Activated CD4-positive, alpha-beta T cell treated with anti-CD3 and anti-CD28 coated beads for 4 hours (primary cell): ENCODE measurements around the gene SCG3.

ENCODE experiments used
- DNase-seq, 2 donors: peaks; one replicate each; pipeline ENCODE4 v3.0.0-alpha.2; 2020

SCG3 gene

DNA sequence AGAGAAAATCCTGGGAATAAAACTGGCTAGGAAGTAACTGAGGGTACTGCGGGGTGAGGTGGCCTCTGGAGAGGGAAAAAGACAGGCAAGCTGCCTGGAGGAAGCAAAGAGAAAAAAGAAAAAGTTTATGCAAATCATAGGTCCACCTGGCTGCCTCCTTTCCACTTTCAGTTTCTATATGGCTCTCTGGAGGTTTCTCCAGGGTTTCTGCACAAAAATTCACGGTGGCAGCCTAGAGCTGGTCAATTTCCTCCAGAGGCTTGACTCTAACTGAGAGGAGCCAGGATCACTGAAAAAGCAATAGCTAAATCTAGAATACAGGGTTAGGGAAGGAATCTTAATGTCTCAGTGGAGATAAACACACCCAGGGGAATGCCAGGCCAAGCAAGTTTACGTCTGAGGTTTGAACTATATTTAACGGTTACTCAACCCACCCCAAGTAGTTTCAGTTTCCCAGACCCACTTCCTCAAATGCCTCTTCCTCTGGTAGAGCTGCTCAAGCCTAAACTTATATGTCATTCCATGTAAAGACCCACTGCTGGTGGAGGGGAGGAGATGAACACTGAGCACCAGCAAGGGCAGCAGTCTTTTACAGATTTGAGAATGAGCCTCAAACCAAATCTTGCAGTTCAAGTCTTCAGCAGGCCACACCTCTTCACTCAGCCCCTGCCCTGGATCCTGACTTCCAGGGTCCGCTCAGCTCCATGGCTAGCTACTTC is 50.4 kb downstream of the SCG3 start:
- peak; percentile 27 to 35 for DNase-seq

DNA sequence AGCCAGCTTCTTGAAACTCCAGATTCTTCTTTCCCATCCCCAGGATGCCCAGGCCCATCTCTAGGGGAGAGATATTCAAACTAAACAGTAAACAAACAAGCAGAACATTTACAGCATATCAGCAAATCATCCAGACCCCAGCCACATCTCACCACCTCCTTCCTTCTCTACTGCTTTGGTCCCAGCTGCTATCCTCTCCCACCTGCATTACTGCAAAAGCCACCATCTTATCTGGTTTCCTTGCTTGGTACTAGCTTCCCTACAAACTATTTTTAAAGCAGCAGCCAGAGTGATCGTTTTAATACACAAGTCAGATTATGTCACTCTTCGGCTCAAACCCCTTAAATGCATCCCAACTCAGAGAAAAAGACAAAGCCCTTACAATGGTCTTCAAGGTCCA is 51.3 kb downstream of the SCG3 start:
- no peak for DNase-seq

DNA sequence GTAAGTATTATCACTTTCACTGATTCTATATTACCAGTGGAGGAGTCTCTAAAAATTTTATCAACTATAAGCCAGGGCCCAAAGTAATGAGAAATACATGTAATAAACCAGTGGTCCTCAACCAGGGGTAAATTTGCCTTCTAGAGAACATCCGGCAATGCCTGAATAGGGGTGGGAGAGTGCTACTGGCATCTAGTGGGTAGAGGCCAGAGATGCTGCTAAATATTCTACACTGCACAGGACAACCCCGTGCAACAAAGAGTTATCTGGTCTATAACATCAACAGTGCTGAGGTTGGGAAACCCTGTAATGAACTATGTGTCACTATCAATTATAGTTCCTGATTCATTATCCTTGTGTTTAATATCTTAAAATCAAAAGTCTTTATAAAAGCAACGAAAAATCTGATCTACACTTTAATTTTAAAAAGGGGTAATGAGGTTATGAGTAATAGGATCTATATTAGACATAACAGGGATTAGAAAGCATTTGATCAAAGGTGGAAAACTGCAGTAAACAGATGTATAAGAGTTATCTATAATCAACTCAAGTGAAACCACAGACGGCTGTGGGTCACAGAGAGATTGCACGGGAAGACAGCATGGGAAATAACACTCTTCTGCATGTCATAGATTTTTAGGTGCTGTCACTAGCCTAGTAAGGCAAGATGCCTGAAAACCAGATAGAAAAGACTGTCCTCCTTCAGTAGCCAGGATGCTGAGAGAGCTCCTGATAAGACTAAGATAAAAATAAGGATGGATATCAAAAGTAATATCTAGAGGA is 54.1 kb downstream of the SCG3 start:
- DNase-seq = peak; percentile 20 to 27

DNA sequence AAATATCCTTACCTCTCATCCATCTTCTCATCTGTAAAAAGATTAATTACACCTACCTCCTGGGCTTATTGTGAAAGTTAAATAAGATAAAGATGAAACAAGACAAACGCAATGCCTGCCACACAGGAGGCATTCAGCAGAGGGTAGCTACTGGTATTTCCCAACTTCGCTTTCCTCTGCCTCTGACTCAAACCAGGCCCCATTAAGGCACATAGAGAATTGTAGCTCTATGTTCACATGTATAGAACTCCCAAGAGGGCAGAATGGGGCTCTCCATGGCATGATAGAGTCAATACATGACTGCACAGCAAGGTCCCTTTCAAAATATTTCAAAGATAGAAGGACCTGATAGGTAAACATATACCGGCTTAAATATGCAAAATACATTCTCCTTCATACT is 54.8 kb downstream of the SCG3 start:
- DNase-seq = no peak

DNA sequence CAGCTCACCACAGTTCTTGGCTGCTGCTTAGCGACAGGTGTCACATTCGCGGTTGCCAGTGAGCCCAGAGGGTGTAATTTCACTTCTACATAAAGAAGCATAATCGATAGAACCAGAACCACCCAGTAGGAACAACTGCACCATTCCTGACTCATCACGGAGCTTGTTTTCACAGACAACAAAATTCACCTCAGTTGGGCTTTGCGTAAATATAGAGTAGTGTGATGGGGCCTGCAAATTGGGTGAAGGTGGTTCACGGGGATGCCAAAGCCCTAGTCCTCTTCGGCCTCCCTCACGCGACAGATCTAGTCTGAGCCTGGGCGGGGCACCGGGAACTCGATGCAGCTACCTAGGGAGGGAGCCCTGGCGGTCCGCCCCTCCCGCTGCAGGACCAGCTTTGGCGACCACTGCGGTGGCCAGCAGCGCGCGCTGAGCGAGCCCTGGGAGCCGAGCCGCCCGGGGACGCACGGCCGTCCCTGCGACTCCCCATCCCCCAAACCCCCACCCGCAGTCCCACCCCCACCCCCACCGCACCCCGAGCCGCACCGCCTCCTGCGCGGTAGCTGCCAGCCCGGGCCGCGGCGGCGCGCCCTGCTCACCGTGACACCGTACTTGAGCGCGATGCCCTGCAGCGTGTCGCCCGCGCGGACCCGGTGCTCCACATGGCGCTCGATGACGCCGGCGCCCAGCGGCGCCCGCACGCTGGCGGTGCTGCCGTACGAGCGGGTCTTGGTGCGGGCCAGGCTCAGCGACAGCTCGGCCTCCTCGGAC is 55.6 kb downstream of the SCG3 start:
- peak; percentile 58 to 60 for DNase-seq

DNA sequence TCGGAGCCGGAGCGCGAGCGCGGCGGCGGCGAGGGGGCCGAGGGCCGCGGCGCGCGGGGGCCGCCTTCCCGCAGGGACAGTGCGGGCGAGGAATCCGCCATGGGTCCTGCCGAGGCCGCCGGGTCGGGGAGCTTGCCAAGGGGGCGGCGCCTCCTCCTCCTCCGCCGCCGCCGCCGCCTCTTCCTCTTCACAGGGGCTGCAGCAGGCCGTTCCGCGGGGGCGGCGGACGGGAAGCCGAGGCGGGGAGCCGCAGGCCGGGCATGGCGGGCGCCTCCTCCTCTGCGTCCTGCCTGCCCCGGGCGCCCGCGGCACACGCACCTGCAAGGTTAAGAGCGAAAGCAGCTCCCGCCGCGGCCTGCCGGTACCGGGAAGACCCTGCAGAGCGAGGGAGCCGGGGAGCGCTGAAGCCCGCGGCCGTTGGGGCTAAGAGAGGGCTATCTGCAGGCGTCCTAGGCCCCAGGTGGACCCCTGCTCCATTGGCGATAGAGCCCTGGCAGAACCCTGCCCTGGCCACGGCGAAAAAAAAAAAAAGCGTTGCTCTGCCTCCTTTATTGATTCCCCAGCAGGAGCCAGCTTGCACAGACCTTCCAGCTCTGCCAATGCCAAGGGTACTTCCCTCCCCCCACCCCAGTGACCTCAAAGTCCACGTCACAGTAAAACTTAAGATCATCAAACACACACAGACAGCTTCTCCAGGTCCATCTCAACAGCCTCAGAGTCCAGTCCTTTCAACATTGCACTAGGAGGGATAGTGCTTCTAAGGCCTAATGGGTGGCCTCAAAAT is 56.4 kb downstream of the SCG3 start, which contains the start of gene LYSMD2:
LYSMD2 (minus strand) TSS at position 134 of the 784 bp plus-strand sequence; CDS start at position 101, 33 bp downstream.
- DNase-seq = peak; percentile 73 to 83

DNA sequence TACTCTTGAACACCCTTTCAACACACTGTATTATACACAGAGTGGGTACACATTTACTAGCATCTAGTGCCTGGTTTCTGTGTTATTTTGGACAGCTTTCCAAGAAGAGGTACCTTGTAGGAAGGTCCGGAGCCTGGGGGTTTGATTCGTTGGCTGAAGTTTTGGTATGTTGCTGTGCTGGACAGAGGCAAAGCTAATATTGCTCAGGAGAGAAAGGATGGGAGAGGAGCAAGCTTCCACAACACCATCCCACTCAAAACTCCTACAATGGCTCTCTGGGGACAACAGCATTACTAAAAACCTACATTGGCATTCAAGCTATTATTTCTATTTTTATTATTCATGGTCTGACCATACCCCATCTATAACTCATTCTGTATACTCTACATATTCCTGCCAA is 57.2 kb downstream of the SCG3 start:
- no peak for DNase-seq

DNA sequence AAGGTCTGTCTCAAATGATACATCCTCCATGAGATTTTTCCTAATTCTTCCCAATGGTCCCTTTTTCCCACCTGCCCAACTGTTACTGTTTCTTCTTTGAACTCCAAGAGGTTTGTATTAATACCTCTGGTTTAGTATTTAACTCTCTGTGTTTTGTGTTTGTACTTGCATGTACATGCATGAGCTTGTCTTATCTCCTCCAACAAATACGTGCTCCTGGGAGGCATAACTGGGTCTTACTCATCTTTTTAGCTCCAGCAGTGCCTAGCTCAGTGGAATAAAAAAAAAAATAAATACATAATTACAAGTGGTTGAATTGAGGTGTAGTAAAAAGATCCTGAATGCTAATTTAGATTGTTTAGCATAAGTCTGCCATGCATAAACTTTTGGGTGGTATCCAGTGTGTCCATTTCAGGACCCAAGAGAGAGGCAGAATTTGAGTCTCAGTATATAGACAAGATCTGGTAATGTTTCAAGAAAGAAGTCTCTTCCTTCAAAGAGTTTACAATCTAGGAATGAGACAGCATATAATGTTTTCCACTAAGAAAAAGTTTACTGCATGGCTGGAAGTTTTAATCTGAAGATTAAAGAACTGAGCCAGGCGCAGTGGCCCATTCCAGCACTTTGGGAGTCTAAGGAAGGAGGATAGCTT is 57.9 kb downstream of the SCG3 start:
- DNase-seq = no peak

DNA sequence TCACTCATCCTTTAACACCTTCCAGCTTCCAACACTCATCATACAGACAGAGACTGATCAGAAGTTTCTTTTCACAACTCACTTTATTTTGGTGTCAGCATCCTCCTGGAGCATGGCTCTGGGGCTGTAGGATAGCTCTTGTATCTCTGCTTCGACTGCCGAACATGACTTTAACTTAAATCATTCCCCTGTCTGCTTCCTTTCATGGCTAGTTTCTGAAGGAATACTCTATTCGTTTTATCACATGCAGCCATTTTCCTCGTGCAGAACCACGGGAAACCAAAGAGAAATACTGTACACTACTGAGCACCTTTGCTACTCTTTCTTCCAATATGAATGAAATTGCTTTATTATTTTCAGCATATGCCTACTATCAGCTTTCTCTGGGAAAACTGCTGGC is 68.0 kb downstream of the SCG3 start:
- no peak for DNase-seq

DNA sequence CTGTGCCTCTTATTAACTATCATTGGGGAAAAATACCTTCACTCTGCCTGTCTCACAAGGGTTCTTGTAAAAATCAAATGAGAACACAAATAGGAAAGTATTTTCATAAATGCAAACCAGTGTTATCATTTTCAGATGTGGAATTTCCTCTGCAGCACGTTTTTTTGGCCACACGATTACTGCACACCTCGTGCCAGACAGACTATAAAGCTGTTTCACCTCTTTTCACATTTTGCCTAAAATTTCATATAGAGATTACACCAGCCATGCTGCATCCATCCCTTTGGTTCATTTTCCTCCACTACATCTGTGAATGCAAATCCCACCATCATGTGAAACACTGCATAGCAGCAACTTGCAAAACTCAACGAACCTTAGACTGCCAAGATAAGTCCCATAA is 68.9 kb downstream of the SCG3 start:
- no peak for DNase-seq

DNA sequence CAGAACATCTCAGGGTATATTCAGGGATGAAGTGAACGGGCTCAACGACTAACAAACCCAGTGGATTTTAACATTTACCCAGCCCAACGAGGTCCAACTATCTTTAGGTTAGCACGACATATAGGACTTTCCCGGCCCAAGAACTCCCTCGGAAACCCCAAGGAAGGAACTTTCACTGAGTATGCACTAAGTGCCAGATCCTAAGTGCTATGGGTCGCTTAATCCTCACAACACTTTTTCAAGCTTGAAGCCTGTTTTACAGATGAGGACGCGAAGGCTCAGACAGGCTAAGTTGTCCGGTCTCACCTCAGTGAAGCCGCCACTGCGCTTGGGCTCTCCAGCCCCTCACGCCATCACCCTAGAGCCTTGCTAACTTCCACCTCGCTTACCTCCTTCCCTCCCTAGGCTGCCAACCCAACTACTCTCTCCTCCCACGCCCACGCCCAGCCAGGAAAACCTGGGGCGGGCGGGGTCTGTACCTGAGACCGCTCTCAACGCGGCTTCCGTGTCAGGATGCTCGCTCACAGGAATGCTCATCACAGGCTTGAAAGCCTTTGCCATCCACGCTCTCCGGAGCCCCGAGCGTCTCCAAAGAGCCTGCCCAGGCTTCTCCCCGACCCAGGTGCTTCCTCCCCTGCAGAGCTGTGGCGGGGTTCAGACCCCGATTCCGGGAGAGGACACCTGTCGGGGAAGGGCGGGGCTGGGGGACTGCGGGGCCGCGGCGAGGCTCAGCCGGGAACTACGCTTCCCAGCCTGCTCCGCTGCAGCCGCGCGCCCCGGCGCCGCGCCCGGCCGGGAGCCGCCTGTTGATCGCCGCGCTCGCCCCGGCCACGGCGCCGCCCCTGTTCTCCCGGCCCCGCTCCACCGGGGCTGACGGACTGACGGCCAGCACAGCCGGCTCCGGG is 69.7 kb downstream of the SCG3 start, which contains the start of gene TMOD2:
TMOD2 (plus strand) TSS at position 806 of the 905 bp plus-strand sequence. CDS start 14,845 bp downstream, outside the sequence.
- peak; percentile 42 to 45 for DNase-seq

DNA sequence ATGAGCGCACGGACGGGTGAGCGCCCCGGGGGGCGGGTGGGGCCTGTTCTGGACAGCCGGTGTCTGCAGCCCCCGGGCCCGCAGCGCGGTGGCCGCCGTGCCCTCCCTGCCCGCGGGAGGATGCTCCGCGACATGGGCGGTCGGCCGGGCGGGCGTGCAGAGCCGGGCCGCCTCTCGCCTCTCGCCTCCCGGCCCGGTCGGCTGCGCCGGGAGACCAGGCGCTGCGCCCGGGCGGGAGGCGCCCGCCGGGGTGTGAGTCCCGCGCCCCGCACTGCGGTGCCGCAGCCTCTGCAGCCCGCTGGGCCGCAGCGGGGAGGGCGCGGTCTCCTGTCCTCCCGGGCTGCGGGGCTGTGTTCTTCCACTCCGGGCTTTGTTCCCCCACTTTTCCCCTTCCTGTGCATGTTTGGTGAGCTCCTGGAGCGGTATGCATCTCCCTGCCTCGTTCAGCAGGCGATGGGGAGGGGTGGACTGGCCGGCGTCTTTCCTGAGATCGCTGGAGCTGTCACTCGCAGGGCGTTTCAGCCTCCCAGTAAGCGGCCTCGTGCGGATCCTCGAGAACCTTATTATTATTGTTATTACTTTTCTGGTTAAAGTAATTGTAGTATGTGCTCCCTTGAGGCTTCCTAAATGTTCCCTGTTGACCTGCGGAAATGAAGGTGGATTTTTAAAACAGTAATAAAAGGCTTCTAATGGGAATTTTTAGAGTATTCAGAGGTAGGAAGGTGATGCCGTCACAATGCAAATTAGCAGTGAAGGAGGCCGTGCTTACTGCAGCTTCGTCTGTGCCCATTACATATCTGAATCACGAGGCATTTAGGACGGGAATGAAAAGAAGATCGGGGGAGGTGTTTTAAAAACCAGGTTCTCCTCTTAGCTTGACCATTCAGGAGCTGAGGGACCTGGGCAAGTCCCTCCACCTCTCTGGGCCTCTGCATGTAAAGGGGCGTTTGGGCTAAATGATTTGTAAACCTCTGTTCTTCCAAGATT is 70.7 kb downstream of the SCG3 start:
- peak in 1 of 2 donors; percentile 11 for DNase-seq

DNA sequence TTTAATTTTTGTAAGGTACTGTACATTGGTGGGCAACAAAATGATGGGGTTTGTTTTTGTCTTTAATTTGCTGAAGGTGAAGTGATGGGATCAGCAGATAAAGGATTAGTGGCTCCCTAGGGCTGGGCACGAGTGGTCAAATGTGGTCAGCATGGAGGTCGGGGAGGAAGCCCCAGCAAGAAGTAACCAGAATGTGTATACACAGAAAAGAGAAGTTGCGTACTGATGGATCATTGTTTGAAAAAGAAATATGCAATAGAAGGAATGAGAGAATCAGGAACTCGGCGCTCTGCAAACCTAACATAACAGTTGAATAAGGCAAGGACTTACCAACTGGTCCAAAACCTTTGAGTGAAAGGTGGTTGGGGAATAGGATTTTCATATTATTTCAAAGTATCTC is 71.6 kb downstream of the SCG3 start:
- no peak for DNase-seq

DNA sequence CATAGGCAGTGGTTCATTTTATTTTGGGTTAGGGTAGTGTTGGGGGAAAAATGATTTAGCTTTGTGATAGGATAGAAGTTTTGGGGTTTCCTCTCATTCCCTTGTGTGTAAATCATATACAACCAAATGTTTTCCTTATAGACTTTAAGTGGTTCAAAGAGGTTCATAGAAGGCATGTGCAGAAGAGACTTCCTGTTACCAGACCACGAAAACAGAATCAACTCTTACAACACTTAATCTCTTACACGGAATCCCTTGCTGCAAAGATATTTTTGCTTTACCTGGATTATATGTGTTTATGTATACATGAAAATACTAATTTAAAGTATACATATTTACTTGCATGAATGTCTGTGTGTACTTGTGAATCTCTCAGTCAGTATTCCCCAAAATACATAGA is 73.0 kb downstream of the SCG3 start:
- DNase-seq = no peak

DNA sequence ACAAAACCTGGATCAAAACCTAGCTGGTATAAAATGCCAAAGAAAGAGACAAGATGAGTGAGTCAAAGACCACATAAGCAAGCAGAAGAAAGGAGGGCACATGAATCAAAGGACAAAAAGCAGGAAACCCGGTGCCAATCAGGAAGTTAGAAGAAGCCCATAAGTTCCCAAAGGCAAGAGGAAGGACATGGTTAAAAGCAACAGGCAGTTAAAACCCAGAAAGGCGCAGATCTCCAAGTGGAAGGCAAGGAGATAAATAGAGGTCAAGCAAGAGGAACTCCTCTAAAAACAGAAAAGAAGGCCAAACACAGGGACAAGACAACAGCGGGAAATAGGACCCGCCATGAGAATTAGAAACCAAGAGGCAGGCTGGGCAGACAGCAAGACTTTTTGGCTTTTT is 74.5 kb downstream of the SCG3 start:
- no peak for DNase-seq

DNA sequence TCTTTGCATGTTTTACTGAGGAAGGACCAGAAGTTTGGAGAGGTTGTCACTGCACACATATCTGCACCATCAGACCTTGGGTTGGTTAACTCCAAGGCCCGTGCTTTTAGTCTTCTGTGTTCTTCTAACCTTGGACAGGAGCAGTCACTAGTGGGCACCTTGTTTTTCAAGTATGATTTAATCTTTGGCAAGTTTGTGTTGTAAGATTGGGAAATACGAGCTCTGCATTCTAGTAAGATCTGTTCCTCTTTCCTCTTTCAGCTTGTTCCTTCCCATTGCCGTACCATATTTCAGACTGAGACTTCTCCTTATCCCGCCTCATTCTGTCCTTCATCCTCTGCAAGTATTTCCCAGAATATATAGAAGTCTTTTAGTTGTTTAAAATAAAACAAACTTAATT is 75.2 kb downstream of the SCG3 start:
- no peak for DNase-seq

DNA sequence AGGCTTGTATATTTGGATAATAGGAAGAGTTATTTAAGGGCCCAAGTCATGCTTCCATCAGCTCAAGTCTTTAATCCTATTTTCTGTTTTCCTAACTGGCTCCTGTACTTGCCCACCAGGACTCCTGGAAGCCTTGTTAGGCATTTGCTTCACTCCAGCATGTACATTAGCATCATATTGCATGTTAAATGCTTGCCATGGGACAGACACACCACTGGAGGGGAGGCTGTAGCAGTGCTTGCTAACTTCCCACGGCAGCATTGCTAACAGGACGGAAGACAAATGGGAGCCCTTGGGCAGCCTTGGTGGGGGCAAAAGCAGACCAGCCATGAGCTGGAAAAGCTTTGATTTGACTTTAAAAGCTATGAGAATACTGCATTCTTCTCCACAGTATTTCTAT is 76.1 kb downstream of the SCG3 start:
- DNase-seq = no peak

DNA sequence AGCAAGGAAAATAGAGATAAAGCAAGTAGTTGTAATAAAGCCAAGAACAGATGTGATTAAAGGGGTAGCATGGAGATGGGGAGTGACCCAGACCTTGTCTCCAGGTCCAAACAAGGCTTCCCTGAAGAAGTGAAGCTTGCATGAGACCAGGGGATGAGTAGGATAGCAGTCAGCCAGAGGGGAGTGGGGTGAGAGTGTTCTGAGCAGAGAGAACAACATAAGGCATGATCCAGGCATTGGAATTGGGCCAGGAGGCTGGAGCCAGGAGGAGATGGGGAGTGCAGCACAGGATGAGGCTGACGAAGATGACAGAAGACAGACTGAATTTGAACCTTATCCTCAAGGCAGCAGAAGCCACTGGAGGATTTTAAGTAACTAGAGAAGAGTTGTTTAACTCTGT is 77.3 kb downstream of the SCG3 start:
- DNase-seq = no peak

DNA sequence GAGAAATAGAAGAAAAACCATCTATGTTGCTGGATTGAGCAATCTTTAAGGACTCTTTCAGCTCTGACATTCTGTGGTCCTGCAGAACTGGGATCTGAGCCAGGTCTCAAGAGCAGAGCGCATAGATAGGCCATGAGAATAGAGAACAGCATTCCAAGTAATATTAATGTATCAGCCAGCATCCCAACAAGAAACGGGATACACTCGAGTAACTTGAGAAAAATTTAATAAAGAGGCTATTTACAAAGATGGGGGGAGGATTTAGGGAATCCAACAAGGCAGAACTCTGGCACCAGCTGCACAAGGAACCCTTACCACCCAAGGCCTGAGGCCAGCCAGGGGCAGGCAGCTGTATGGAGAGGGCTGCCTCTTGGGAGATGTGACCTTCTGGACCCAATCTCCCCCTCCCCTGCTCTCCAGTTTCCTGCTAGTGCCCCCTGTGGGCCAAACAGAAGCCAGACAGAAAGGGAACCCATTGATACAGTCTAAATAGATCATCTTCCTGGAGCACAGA is 78.3 kb downstream of the SCG3 start:
- DNase-seq = no peak
